Stimulated activated naive CD8-positive, alpha-beta T cell treated with anti-CD3 and anti-CD28 coated beads, Interleukin-15, amount 100 ng/mL, for 72 hours (primary cell): ENCODE data around the gene ATP8B2.
A peak's percentile ranks its signal among the peaks of the same experiment; 100 is the strongest.
"Not testable (repeated sequence)": the region's sequence is repeated elsewhere in the genome, so short reads cannot be mapped to it uniquely, and the experiment has no call there.

Experiments
- ATAC-seq: fragments of 150-1000 bp; cut with Tn5 transposase; 2 replicates; pipeline ENCODE4 v1.10.0; 2021; ENCODE audit warnings: mild to moderate bottlenecking, moderate library complexity
- DNase-seq, 2 donors: peaks; one replicate each; pipeline ENCODE4 v3.0.0; 2021 to 2022
- H3K27ac Mint-ChIP-seq, 2 donors: one replicate each; pipeline ENCODE4 v1.8.0; 2022; ENCODE audit warnings: mild to moderate bottlenecking in 2 of 2, mixed read lengths in 2 of 2, moderate library complexity in 2 of 2
- H3K27me3 Mint-ChIP-seq: one replicate; pipeline ENCODE4 v1.8.0; 2022; ENCODE audit warnings: mixed read lengths
- H3K4me1 Mint-ChIP-seq: one replicate; pipeline ENCODE4 v1.8.0; 2022; ENCODE audit warnings: mild to moderate bottlenecking, mixed read lengths
- H3K4me3 Mint-ChIP-seq, 2 donors: one replicate each; pipeline ENCODE4 v1.8.0; 2022; ENCODE audit warnings: mild to moderate bottlenecking in 2 of 2, mixed read lengths in 2 of 2, moderate library complexity in 1 of 2
- H3K9me3 Mint-ChIP-seq, 2 donors: one replicate each; pipeline ENCODE4 v1.8.0; 2022; ENCODE audit warnings: mixed read lengths in 2 of 2

ATP8B2 gene

GRCh38 chr1:154334079-154335024 lies 9.0 kb downstream of the ATP8B2 start:
- no peaks in the 10 kb centered on the region for H3K27me3 Mint-ChIP-seq
- H3K4me3 Mint-ChIP-seq = no peak overlapping the region
- peaks cover 72% of the 10 kb centered on the region for H3K4me1 Mint-ChIP-seq
- no peaks in the 10 kb centered on the region for H3K9me3 Mint-ChIP-seq
- H3K27ac Mint-ChIP-seq = peak overlapping the region in 1 of 2 donors; percentile 92
- ATAC-seq = no peak
- no peak for DNase-seq

- Mint-ChIP-seq H3K4me3 (peak overlapping the region; percentile 54 to 61), H3K27me3 (no peaks in the 10 kb centered on the region), H3K9me3 (no peaks in the 10 kb centered on the region), H3K27ac (peak overlapping the region; percentile 72 to 92), H3K4me1 (peaks cover 72% of the 10 kb centered on the region)
- ATAC-seq (peak; percentile 99), DNase-seq (peak; percentile 82 to 92)
Measured at GRCh38 chr1:154335025-154335714, 9.8 kb downstream of the ATP8B2 start.

GRCh38 chr1:154337253-154337894 lies 12.0 kb downstream of the ATP8B2 start:
- Mint-ChIP-seq H3K9me3 (no peaks in the 10 kb centered on the region), H3K27me3 (no peaks in the 10 kb centered on the region), H3K4me3 (no peak overlapping the region), H3K27ac (peak overlapping the region in 1 of 2 donors; percentile 83), H3K4me1 (peaks cover 74% of the 10 kb centered on the region)
- ATAC-seq (no peak), DNase-seq (no peak)

GRCh38 chr1:154338875-154339274 lies 13.6 kb downstream of the ATP8B2 start:
- Mint-ChIP-seq H3K27ac (peak overlapping the region; percentile 21 to 68), H3K4me3 (no peak overlapping the region), H3K9me3 (no peaks in the 10 kb centered on the region), H3K4me1 (peaks cover 85% of the 10 kb centered on the region), H3K27me3 (no peaks in the 10 kb centered on the region)
- ATAC-seq (no peak), DNase-seq (no peak)

GRCh38 chr1:154341366-154341765 lies 16.0 kb downstream of the ATP8B2 start:
- not testable (repeated sequence) for H3K4me3 Mint-ChIP-seq, ATAC-seq, DNase-seq, H3K9me3 Mint-ChIP-seq, H3K27me3 Mint-ChIP-seq
- Mint-ChIP-seq H3K27ac (peak overlapping the region; percentile 59 to 89), H3K4me1 (peaks cover 93% of the 10 kb centered on the region)

- no peaks in the 10 kb centered on the region for H3K27me3 Mint-ChIP-seq
- H3K27ac Mint-ChIP-seq = peak overlapping the region; percentile 77 to 95
- no peak for DNase-seq
- H3K9me3 Mint-ChIP-seq = no peaks in the 10 kb centered on the region
- peaks cover 99% of the 10 kb centered on the region for H3K4me1 Mint-ChIP-seq
- H3K4me3 Mint-ChIP-seq = peak overlapping the region; percentile 77 to 78
- no peak for ATAC-seq
Measured at GRCh38 chr1:154342132-154342531, 16.8 kb downstream of the ATP8B2 start.

GRCh38 chr1:154342836-154343472 lies 17.6 kb downstream of the ATP8B2 start:
- DNase-seq (peak; percentile 57 to 74), ATAC-seq (peak; percentile 94)
- Mint-ChIP-seq H3K9me3 (no peaks in the 10 kb centered on the region), H3K27ac (peak overlapping the region; percentile 77 to 95), H3K4me1 (peaks cover 98% of the 10 kb centered on the region), H3K4me3 (peak overlapping the region; percentile 77 to 78), H3K27me3 (no peaks in the 10 kb centered on the region)

GRCh38 chr1:154344977-154345837 lies 19.9 kb downstream of the ATP8B2 start:
- ATAC-seq (peak; percentile 33), DNase-seq (peak; percentile 60 to 70)
- Mint-ChIP-seq H3K4me3 (peak overlapping the region; percentile 40 to 48), H3K27me3 (no peaks in the 10 kb centered on the region), H3K27ac (peak overlapping the region; percentile 21 to 65), H3K4me1 (peaks cover 85% of the 10 kb centered on the region), H3K9me3 (no peaks in the 10 kb centered on the region)

GRCh38 chr1:154346276-154346917 lies 21.1 kb downstream of the ATP8B2 start:
- no peaks in the 10 kb centered on the region for H3K9me3 Mint-ChIP-seq
- peaks cover 74% of the 10 kb centered on the region for H3K4me1 Mint-ChIP-seq
- H3K27me3 Mint-ChIP-seq = no peaks in the 10 kb centered on the region
- no peak for DNase-seq
- ATAC-seq = no peak
- peak overlapping the region in 1 of 2 donors; percentile 29 for H3K27ac Mint-ChIP-seq
- no peak overlapping the region for H3K4me3 Mint-ChIP-seq

- Mint-ChIP-seq H3K9me3 (no peaks in the 10 kb centered on the region), H3K27ac (peak overlapping the region in 1 of 2 donors; percentile 61), H3K4me3 (no peak overlapping the region), H3K27me3 (no peaks in the 10 kb centered on the region), H3K4me1 (peaks cover 68% of the 10 kb centered on the region)
- DNase-seq (no peak), ATAC-seq (no peak)
Measured at GRCh38 chr1:154347961-154348360, 22.6 kb downstream of the ATP8B2 start.

GRCh38 chr1:154348429-154349076 lies 23.2 kb downstream of the ATP8B2 start:
- ATAC-seq (no peak), DNase-seq (no peak)
- Mint-ChIP-seq H3K4me3 (no peak overlapping the region), H3K9me3 (no peaks in the 10 kb centered on the region), H3K27ac (no peak overlapping the region), H3K27me3 (no peaks in the 10 kb centered on the region), H3K4me1 (peaks cover 68% of the 10 kb centered on the region)

GRCh38 chr1:154349121-154349520 lies 23.8 kb downstream of the ATP8B2 start:
- Mint-ChIP-seq H3K4me1 (peaks cover 68% of the 10 kb centered on the region), H3K9me3 (no peaks in the 10 kb centered on the region), H3K27ac (no peak overlapping the region), H3K27me3 (no peaks in the 10 kb centered on the region), H3K4me3 (no peak overlapping the region)
- DNase-seq (no peak), ATAC-seq (no peak)

- Mint-ChIP-seq H3K27me3 (no peaks in the 10 kb centered on the region), H3K4me1 (peaks cover 61% of the 10 kb centered on the region), H3K4me3 (no peak overlapping the region), H3K9me3 (no peaks in the 10 kb centered on the region), H3K27ac (no peak overlapping the region)
- ATAC-seq (no peak), DNase-seq (no peak)
Measured at GRCh38 chr1:154350383-154350782, 25.1 kb downstream of the ATP8B2 start.
